ENCODE results near the gene UBE3C. TPM values are rescaled to one million over a fixed set of nuclear protein-coding genes. Genes with fewer than 3 reads are reported as not detected.
"Not testable (repeated sequence)": the region's sequence is repeated elsewhere in the genome, so short reads cannot be mapped to it uniquely, and the experiment has no call there.

UBE3C gene
- total RNA-seq = 10 to 100 TPM; 46.1 to 55.4 TPM
- long read RNA-seq, full-length matches to known transcripts = 3 of 10 reads
- long read RNA-seq, partial matches to known transcripts = 4 of 10 reads
- long read RNA-seq, other reads (novel, unspliced or antisense) = 3 of 10 reads

DNA sequence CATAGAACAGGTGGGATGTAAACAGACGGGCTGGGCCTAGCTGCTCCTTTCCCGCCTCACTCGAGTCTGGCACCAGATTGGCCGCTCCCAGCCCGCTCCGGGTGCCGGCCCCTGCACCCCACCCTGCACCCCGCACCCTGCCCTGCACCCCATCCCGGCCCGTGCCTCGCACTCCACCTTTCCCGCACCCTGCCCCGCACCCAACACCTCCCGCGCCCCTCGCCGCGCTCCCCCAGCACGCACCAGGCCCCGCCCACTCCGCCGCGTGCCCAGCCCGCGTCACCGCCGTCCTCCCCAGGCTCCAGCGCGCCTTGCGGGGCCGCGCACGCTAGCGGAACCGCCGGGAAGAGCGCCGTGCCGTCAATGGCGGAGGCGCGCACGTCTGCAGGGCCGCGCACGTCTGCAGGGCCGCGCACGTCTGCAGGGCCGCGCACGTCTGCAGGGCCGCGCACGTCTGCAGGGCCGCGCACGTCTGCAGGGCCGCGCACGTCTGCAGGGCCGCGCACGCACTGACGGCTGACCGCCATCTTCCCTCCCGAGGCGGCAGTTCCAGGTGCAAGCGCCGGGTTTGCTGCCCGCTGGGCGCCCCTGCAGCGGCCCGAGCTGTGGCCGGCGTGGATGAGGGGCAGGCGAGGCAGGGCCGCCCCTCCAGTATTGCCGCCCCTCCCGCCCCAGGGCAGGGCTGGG is at the start of gene UBE3C:
Gene UBE3C (plus strand): TSS at position 503 of the 687 bp plus-strand sequence. CDS start 347 bp downstream, outside the sequence.
- peak; percentile 95 to 96 for ATAC-seq
- intact Hi-C loops (cut with DNase I) = no loop called here
- DNase-seq = peak; percentile 93

DNA sequence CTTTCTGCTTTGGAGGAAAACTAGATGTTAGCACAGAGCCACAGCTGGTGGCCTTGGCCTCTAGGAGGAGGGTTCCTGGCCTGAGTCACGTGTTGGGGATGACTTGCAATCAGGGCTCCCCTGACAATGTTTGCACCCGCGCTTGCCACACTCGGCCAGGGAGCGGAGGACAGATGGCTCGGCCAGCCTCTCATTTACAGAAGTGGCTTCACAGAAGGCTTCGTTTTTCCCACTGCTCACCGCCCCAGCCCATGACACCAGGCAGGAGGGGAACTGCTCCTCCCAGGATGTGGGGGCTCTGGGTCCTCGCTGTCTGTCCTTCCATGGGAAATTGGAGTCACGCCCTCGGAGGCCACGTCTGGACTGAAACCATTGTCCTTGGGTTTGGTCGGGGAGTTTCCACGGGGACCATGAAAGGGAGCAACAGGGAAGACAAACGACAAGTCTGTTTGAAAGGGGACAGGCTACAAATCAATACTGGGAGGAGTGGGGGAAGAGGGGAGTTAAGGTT is 49.6 kb upstream of the UBE3C start:
- intact Hi-C loops (cut with DNase I) = no loop called here
- ATAC-seq (no peak), DNase-seq (no peak)

- ATAC-seq = no peak
- intact Hi-C loops (cut with DNase I) = no loop called here
- no peak for DNase-seq
These were observed 48.1 kb upstream of the UBE3C start for GRCh38 chr7:157090485-157091165.

DNA sequence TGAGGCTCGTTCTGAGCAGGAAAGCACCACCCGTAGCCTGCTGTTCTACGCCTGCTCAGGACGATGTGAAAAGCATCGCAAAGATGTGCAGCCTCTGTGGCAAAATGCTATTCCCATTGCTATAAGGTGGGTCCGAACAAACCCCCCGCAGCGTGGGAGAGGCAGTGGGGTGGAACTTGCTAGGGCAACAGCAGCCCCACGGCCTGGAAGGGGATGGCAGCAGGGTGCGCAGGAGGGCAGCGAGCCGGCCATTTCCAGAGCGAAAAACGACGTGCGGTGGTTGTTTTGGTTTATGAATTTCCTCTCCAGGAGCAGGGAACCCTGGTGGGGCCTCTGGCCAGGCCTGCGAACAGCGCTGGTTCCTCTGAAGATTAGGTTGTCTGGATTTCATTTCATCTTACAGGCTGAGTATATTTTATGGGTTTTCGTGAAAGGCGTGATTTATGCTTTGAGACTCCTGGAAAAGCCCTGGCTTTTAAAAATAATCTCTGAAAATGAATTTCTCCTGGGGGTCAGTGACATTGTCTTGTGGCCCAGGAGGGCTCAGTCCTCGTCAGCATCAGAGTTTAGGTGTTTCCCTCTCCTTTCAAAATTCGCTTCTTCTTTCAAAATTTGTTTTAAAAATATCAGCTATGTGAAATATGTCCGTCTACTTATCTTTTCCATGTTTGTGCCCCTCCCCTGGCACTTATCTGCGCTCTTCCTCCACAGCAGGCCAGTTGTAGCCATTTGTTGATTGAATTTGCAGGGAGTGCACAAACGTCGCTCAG is 42.3 kb upstream of the UBE3C start:
- intact Hi-C loops (cut with DNase I) = no loop called here
- ATAC-seq = no peak
- DNase-seq = no peak

DNA sequence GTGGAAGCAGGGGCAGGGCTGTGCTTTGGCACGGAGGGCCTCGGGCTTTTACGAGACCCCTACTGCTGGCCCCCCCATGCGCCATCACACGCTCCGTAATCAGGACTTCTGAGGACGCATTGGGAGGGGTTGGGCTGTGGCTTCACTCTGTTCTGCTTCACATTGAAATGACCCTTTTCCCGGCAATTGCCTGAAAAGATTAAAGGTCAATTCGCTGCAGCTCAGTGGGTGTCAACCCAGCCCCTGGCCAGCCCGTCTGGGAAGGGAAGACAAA is 41.7 kb upstream of the UBE3C start:
- ATAC-seq (no peak), DNase-seq (no peak)
- intact Hi-C loops (cut with DNase I) = no loop called here

DNA sequence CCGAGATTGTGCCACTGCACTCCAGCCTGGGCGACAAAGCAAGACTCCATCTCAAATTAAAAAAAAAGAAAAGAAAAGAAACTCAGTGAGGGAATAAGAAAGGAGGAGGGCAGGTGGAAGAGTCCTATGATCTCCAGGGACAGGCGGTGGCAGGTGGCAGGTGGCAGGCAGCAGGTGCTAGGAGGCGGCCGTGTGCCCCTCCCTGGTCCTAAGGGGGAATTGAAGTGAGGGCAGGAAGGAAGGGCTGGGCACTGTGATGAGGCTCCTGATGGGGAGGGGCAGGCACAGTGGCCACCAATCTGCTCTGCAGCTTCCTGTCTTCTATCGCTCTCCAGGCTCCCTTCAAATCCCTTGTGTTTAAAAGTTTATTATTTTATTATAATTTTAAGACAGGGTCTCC is 41.2 kb upstream of the UBE3C start:
- no peak for ATAC-seq
- intact Hi-C loops (cut with DNase I) = no loop called here
- no peak for DNase-seq

DNA sequence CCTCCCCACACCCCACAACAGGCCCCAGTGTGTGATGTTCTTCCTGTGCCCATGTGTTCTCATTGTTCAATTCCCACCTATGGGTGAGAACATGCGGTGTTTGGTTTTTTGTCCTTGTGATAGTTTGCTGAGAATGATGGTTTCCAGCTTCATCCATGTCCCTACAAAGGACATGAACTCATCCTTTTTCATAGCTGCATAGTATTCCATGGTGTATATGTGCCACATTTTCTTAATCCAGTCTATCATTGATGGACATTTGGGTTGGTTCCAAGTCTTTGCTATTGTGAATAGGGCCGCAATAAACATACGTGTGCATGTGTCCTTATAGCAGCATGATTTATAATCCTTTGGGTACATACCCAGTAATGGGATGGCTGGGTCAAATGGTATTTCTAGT is 38.7 kb upstream of the UBE3C start:
- ATAC-seq; intact Hi-C loops (cut with DNase I); DNase-seq: not testable (repeated sequence)

DNA sequence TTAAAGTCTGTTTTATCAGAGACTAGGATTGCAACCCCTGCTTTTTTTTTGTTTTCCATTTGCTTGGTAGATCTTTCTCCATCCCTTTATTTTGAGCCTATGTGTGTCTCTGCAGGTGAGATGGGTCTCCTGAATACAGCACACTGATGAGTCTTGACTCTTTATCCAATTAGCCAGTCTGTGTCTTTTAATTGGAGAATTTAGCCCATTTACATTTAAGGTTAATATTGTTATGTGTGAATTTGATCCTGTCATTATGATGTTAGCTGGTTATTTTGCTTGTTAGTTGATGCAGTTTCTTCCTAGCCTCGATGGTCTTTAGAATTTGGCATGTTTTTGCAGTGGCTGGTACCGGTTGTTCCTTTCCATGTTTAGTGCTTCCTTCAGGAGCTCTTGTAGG is 35.1 kb upstream of the UBE3C start:
- intact Hi-C loops (cut with DNase I); DNase-seq; ATAC-seq: not testable (repeated sequence)

DNA sequence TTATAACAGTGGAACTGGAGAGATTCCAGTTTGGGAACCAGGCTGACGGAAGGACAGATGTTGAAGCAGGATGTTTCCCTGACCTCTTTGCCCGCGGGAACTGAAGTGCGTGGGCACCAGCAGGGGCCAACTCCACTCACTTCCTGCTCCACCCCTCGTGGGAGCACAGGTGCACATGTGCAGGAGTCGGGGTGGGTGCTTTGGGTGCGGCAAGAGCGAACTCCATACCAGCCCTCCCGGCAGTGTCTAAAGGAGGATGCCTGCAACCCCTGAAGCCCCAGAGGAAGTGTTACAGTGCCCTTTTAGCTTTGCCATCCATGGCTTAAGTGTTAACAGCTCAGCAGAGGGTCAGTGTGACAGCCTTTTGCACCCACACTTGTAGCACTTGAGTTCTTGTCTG is 27.4 kb upstream of the UBE3C start:
- DNase-seq = no peak
- intact Hi-C loops (cut with DNase I) = no loop called here
- ATAC-seq = no peak

DNA sequence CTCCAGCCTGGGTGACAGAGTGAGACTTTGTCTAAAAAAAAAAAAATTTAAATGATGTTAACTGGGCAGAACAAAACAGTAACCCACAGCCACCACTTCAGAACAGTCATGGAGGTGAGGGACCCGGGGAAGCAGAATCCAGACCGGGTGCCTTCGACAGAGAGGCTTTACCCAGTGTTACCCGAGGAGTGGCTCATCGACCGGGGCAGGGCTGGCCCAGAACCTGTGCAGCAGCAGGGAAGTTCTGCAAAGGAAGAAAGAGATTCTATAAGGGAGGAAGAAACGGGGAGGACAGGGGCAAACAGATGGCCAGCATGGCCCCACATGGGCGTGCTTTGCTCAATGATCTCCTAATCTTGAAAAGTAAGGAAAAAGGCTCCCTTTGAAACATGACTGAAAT is 26.0 kb upstream of the UBE3C start:
- ATAC-seq = no peak
- no peak for DNase-seq
- intact Hi-C loops (cut with DNase I) = no loop called here

- ATAC-seq (no peak), DNase-seq (no peak)
- intact Hi-C loops (cut with DNase I) = no loop called here
These were observed 25.1 kb upstream of the UBE3C start for GRCh38 chr7:157113607-157114006.

DNA sequence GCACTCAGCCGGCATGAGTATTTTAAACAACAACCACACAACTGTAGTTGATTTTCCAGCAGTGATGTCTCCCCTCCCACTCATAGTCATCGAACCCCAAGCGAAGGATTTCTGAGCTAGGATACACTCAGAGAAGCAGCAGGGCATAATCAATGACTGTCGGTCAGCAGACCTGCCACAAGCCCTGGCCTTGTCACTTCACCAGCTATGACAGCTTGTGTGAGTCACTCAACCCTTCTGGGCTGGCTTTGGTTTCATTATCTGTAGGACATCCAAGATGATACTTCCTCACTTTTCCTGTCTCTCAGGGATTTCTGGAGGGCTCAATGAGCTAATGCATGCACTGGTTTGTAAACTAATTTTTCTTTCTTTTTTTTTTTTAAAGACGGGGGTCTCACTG is 22.0 kb upstream of the UBE3C start:
- ATAC-seq = no peak
- intact Hi-C loops (cut with DNase I) = no loop called here
- no peak for DNase-seq

DNA sequence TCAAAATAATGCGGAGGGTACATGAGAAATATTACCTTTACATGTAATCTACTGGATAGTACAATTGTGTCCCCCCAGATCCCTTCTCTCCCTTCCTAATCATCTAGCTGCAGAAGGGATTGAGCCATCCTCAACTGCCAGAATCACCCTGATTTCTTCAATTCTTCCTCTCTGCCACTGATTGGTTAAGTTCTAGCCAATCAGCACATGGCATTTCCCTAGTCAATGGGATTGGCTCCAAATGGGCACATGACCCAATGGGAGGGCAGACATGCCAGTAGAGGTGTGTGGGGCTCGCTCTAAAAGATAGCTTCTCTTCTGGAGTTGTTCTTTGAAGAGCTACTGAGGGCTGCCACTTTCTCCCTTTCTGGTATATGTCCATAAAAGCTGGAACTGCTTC is 20.9 kb upstream of the UBE3C start:
- intact Hi-C loops (cut with DNase I) = no loop called here
- ATAC-seq = no peak

DNA sequence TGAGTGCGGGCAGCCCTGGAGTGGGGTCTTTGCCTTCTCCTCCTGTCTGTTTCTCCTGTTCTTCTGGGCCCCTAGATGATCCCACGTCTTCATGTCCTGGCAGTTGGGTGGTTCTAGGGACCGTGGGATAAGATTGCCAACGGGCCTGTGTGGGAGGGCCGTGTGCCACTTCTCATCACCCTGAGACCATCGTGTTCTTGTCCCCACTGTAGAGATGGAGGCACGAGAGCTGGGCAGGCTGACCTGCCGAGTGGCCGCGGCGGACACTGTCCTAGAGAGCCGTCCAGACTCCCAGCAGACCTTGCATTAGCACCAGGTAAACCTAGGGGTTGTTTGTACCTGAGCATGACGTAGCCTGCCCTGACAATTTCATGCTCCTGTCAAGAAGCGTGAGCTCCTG is 18.5 kb upstream of the UBE3C start:
- DNase-seq (no peak), ATAC-seq (no peak)
- intact Hi-C loops (cut with DNase I) = no loop called here

More for the DNA sequence above, 20.9 kb upstream of the UBE3C start:
- no peak for DNase-seq

DNA sequence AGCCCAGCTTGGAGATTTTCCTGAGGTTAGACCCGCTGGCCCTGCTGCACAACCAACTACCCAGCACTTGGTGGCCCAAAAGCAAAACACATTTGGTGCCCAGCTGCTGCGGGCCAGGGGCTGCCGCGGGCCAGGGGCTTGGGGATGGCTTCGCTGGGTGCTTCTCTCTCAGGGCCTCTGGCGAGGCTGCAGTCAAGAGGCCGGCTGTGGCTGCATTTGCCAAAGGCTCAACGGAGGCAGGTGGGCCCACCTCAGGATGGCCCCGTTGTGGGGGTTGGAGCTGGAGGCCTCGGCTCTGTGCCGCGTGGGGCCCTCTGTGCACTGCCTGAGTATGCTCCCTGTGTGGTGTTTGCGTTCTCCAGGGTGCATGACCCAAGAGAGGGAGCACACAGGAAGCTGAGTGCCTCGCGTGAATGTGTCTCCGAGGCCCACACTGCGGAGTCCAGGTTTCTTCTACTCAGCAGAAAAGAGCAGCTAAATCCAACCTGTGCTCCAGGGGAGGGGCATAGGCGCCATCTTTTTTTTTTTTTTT is 17.5 kb upstream of the UBE3C start:
- no peak for DNase-seq
- intact Hi-C loops (cut with DNase I) = no loop called here

GRCh38 chr7:157122800-157123495 is 15.8 kb upstream of the UBE3C start:
- ATAC-seq = no peak
- intact Hi-C loops (cut with DNase I) = no loop called here
- no peak for DNase-seq

More for the DNA sequence above, 17.5 kb upstream of the UBE3C start:
- no peak for ATAC-seq

DNA sequence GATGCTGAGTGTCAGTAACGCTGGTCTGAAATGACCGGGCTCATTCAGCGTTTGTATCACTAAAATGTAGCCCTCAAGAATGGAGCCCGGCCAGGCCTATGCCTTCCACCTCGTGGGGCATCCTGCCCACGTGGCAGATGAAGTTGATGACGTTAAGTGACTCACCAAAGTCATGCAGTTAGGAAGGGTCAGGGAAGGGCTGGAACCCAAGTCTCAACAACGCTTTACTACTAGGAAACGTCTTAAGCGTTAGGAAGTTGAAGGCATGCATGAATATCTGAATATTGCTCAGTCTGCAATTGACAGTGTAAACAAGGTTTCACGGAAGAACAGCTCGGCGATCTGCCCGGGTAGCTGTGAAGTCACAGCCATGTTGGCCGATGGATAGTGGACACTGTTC is 14.0 kb upstream of the UBE3C start:
- ATAC-seq (no peak), DNase-seq (no peak)
- intact Hi-C loops (cut with DNase I) = no loop called here

DNA sequence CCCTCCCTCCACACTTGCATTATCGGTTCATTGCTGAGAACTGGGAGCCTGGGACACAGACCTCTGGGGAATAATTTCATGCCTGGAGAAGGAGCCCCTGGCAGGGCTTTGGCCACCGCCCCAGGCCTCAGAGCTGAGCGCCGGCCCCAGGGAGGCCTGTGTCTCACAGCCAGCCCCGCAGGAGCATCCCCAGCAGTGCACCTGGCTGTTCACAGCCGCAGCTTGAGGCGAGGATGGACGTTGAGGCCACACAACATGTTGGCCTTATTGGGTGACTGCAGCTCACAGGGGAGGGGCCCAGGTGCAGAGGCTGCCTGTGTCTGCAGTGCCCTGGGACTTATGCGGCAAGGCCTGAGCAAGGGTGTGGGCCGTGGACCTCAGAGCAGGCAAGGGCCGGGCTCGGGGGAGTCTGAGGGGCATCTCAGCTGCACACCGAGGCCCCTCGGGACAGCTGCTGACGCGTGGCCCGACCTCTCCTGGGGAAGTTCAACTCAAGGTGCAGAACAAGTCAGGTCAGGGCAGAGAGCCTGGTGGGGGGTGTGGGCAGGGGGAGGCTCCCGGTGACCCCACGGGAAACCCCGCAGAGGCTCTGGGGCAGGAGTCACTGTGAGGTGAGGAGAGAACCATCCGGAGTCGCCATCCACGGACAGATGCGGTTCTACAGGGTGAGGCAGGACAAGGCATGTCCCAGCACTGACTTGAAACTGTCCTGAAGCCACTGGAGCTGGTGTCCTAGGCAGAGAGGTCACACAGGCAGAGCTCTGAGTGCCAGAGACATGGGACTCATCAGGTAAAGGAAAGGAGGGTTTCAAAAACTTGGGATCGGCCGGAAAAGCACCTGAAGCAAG is 13.1 kb upstream of the UBE3C start:
- ATAC-seq = no peak
- intact Hi-C loops (cut with DNase I) = no loop called here

More for the DNA sequence above, 13.1 kb upstream of the UBE3C start:
- DNase-seq = no peak
